Fibroblast of gingiva (primary cell): Measurements from ENCODE around the gene ATP8A1.
A peak's percentile ranks its signal among the peaks of the same experiment; 100 is the strongest.

ENCODE experiments used
- DNase-seq: peaks from one replicate; pipeline ENCODE4 v3.0.0-alpha.2; 2011; ENCODE audit warnings: low read depth

The ATP8A1 gene

GRCh38 chr4:42568610-42569207 lies 88.2 kb downstream of the ATP8A1 start:
- DNase-seq, result peak; percentile 34

GRCh38 chr4:42566835-42567234 lies 90.1 kb downstream of the ATP8A1 start:
- no peak for DNase-seq

GRCh38 chr4:42562016-42562415 lies 94.9 kb downstream of the ATP8A1 start:
- no peak for DNase-seq

GRCh38 chr4:42561031-42561430 lies 95.9 kb downstream of the ATP8A1 start:
- no peak for DNase-seq

- no peak for DNase-seq
Observed at GRCh38 chr4:42560467-42560861, 96.4 kb downstream of the ATP8A1 start.

GRCh38 chr4:42558156-42558555 lies 98.7 kb downstream of the ATP8A1 start:
- DNase-seq, result no peak

- DNase-seq, result no peak
Observed at GRCh38 chr4:42555828-42556227, 101.1 kb downstream of the ATP8A1 start.

- DNase-seq, result no peak
Observed at GRCh38 chr4:42554072-42554471, 102.8 kb downstream of the ATP8A1 start.

GRCh38 chr4:42549896-42550295 lies 107.0 kb downstream of the ATP8A1 start:
- no peak for DNase-seq

- no peak for DNase-seq
Observed at GRCh38 chr4:42547805-42548204, 109.1 kb downstream of the ATP8A1 start.

- no peak for DNase-seq
Observed at GRCh38 chr4:42543762-42544161, 113.1 kb downstream of the ATP8A1 start.

- DNase-seq, result no peak
Observed at GRCh38 chr4:42543126-42543525, 113.8 kb downstream of the ATP8A1 start.

GRCh38 chr4:42541647-42542046 lies 115.3 kb downstream of the ATP8A1 start:
- no peak for DNase-seq

- DNase-seq, result no peak
Observed at GRCh38 chr4:42533042-42533441, 123.9 kb downstream of the ATP8A1 start.

GRCh38 chr4:42531341-42532030 lies 125.4 kb downstream of the ATP8A1 start:
- no peak for DNase-seq

- DNase-seq, result no peak
Observed at GRCh38 chr4:42523066-42523718, 133.7 kb downstream of the ATP8A1 start.

- DNase-seq, result peak; percentile 13
Observed at GRCh38 chr4:42519803-42520417, 137.0 kb downstream of the ATP8A1 start.

- DNase-seq, result peak; percentile 39
Observed at GRCh38 chr4:42515156-42515884, 141.6 kb downstream of the ATP8A1 start.

- no peak for DNase-seq
Observed at GRCh38 chr4:42513748-42514492, 143.0 kb downstream of the ATP8A1 start.

- no peak for DNase-seq
Observed at GRCh38 chr4:42512226-42512625, 144.7 kb downstream of the ATP8A1 start.

- DNase-seq, result no peak
Observed at GRCh38 chr4:42510225-42510624, 146.7 kb downstream of the ATP8A1 start.
